GM18861 (cell line): ENCODE results near the gene CEP128.
A peak's percentile ranks its signal among the peaks of the same experiment; 100 is the strongest.

Experiments
- ATAC-seq: cut with Tn5 transposase; IDR thresholded peaks from one replicate; pipeline ENCODE4 v1.9.1; 2021; ENCODE audit not compliant: unreplicated experiment

CEP128 gene

DNA sequence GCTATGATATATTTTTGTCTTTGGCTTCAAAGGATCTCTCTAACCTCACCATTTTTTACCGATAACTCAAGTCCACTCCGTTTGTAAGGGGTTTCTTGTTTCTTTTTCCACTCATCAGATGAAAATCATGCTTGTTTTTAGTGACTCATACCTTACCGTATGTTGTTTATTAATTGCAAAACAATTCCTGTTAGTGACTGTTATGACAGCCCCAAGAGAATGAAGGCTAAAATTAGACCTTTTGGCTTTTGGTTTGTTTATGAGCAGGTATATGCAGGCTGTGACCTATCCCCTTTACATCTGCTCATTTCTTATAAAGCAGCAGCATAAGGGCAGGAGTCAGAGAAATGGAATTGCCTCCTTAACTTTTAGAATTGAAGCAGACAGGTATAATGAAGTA, 319.8 kb downstream of the CEP128 start:
- peak; percentile 91 for ATAC-seq

DNA sequence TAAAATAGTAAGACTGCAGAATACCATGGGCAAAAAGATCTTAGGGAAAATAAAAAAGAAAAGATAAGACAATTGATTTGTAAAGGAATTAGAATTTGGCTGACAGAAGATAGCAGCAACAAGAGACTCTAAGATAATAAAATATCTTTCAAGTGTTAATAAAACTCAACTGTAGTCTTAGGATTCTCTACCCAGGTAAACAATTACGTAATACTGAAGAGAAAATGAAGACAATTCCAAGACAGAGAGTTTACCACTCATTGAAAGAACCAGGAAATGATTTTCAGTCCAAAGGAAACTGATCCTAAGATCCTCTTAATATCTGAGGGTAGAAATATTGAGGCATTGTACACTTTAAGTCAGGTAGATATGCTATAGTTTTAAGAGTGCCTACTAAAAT, 321.1 kb downstream of the CEP128 start:
- no peak for ATAC-seq

DNA sequence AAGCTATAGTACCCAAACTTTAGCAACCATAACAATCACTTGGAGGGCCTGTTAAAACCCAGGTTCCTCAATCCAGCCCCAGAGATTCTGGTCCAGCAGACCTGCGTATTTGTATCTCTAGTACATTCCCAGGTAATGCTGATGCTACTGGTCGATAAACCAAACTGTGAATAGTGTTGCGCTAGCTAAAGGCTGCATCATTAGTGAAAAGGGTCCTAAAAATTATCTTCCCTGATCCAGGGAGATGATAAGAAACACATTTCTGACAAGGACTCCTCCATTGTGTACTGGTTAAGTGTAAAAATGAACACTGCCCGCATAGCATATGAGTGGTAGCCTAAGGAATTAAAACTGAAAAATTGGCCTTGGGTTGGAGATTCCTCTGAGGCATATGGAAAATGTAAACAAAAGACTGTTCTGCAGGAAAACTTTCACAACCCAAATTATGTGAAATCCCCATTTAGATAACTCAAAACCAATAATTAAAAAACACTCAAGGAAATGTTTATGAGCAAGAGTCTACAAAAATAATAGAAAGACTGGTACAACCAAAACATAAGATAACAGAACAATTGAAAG, 322.7 kb downstream of the CEP128 start:
- no peak for ATAC-seq

DNA sequence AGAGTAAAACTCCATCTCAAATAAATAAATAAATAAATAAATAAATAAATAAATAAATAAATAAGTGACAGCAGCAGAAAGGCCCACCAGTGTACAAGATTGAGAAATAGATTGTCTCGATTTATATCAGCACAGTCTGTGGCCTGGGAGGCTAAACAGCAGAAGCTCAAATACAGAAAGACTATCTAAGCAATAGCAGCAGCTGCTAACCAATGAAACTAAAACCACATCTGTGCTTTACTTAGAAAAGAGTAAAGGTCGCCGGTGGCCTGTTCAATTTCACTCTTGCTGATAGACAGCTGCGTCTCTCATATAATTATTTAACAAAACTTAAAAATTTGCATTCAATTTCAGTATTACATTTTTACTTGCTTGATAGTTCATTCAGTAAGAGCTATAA, 325.7 kb downstream of the CEP128 start:
- peak; percentile 97 for ATAC-seq

DNA sequence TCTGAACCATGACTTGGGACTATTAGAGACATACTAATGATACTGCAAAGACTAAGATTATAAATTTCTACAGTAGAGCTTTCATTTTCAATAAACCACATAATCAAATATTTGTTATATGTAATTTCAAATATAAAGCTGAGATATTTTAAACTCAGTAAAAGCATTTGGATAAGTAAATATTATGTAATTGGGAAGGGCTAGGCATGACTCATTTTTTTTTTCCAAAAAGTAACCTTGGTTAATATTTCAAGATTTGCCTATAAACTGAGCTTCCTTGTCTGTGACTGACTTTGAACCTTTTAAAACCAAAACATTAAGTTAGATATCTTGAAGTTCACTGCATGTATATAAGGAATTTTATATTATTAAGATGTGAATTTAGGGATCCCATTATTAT, 332.5 kb downstream of the CEP128 start:
- no peak for ATAC-seq

DNA sequence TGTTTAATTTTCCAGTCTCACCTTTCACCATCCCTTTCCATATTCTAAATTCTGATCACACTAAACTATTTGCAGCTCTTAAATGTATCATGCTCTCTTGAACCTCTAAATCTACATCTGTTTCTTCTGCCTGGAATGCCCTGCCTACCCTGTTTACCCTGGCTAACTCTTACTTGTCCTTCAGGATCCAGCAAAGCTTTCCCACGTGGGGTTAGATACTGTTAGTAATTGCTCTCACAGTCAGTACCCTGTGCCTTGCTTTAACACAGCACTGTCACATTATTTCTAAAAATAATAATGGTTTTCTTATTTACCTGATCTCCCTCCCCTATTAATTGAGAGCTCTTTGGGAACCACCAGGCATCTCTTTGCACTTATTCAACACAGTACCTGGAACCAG, 333.0 kb downstream of the CEP128 start:
- no peak for ATAC-seq

DNA sequence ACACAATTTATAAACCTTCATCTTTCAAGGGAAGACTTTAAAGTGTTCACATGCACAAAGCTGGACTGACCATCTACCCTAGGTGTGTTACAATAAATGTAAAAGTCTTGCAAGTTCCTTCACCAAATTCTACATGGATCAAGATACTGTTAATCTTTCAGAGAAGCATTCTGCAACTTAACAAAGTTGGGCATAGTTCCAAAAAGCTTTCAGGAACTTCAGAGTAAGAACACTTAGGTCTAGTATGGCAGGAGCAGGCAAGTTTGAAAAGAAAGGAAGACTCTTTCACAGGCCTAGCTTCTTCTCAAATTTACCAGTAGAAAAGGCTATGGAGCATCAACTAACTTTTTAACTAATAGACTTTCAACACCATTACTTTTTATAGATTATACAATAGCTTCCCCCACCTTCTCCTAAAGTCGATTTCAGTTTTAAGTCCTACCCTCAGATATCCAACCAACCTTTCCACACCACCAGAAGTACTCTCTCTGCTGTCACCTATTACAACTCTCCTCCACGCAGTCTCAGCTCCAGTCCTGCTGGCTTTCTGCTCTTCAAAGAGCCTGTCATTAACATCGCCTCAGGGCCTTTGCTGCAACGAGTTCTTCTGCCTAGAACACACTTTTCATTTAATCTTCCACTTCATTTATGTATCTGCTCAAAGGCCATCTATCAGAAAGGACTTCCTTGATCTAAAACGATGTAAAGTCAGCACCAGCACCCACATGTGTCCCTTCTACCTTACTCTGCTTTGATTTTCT, 333.9 kb downstream of the CEP128 start:
- no peak for ATAC-seq

DNA sequence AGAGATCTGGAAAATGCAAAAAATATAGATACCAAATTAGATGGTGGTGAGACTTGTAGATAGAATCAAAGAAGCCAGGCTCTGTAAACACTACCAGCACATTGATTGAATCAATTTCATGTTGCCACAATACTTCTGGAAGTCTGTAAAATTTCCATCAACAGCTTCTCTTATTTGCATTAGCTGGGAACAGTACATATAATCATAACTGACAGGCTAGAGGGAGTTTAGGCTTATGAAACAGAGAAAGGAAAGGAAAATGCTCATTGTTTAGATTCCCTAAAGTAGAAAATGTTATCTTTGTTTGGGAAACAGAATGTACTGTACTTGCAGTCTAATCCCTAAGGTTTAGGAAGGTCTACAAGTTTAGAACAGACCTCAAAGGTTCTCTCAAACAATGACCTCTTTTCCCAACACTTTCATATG, 335.2 kb downstream of the CEP128 start:
- no peak for ATAC-seq

DNA sequence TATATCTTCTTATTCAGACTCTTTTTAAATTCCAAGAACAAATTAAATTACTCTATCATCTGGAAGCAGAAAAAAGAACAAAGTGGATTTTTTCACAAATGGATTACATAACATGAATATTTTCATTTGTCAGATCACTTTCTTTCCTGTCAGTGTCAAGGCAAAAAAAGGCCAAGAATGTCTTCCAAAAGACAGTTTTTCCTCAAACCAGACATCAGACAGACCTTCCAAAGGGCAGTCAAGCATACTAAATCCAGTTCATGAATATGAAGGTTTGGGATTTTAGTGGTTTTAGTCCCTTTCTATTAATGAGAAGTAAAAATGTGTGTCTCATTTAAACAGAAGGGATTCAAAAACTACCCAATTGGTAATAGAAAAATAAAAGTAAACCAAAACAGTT, 336.0 kb downstream of the CEP128 start:
- ATAC-seq: no peak

DNA sequence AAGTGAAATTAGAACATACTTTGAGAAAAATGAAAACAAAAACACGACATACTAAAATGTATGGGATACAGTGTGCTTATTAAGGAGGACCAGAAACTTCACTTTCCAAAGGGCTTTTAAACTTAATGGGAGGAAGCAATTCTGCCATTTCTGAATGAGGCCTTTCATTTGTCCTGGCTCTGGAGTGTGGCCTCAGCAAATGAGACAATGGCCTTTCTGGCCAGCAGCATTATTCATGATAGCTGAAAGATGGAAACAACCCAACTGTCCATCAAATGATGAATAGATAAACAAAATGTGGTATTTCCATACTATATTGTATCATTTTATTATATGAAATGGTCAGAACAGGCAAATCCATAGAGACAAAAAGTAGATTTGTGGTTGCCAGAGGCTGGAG, 338.6 kb downstream of the CEP128 start:
- no peak for ATAC-seq

DNA sequence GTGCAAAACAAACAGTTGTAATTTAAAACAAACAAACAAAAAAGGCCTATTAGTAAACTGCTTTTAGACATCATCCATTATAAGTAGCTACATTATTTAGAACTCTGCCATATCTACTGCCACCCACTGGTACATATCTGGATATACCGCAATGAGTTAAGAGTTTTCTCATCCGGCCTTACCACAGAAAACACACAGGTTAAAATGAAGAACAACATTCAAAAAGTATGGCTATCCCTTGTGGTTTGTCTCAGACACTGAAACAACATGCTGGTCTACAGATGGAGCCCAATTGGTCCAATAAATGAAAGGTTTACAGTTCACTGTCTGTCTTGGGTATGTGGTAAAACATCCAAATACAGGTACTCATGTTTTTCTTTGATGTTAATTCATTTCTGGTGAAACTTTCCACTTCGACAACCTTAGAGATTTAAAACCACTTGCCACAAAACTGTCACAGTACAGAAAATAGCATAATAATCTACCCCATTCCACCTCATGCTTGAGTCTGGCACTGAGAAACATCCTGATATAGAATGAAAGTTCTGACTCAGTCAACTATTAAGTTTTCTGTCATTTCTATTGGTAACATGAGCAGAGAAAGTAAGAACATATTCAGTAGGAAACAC, 354.3 kb downstream of the CEP128 start:
- ATAC-seq: peak; percentile 95

DNA sequence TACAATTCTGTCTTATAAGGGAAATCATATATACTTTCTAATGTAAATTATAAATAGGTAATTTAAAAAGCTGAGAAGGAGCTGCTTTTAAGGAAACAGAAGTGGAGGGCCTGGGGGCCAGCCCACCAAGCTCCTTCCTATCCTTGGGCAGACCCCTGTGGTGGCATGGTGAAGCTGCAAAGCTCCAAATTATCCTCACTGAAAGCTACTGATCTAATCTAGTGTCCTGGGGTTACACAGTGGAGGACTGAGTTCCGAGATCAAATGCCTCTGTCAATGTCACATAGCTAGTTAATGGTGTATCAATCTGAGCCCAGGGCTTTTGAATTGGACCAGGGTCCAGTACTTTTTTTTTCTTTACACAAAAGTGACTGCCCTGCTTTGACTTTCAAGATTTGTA, 355.4 kb downstream of the CEP128 start:
- ATAC-seq: no peak

DNA sequence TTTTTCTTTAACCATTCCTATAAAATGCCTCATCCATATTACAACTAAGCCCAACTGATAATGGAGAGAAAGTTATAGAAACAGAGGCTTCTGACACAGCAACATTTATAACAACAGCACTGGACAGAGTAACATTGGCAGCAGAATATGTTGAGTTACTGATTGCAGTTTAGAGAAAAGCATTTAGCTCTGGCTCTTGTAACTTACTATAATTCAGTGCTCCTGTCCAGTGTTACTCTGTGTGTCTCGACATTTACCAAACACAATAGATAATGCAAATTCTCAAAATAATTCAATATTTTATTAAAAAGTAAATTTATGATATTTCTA, 356.1 kb downstream of the CEP128 start:
- ATAC-seq: no peak

DNA sequence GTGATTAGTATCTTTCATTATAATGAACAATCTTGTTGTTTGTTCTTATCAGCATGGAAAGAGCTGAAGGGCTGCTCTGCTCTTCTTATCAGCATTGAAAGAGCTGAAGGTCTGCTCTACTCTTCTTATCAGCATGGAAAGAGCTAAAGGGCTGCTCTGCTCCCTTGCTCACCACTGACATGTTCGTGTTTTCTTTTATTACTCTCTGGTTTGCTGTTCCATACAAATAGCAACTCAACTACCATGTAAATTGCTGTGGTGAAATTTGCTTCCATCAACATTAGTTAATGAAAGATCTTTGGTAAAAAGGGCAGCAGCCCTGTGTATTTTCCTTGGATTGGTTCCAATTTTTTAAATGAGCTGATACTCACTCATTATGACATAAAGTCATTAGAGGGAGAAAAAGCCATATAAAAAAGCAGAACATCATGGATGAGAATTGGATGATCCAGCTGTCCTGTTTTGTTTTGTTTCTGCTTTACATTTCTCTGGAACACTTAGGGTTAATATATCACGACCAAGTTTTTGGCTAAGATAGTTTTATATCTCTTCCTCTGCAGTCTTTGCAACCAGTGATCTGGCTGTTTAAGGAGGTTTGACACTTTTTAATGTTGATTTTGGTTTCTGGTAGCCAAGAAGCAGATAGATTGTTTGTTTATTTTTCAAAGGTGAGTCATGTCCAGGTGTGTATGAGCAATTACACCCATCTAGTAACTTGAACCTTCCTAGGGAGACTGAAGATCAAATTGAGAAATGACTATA, 356.6 kb downstream of the CEP128 start:
- no peak for ATAC-seq

DNA sequence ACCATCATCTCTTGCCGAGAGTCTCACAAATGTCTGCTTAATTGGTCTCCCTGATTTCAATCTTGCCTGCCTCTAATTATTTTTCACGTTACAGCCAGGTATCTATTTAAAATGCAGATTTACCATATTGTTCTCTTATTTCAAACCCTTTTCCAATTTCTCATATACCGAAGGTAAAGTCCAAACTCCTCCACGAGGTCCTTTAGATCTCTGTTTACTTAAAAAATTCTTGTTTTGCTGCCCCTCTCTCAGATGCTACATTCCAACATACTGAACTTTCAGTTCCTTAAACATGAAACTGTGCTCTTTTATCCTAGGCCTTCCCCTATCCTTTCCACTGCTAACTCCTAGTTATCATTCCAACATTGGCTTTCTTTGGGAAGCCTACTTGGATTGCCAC, 363.9 kb downstream of the CEP128 start:
- ATAC-seq: no peak

DNA sequence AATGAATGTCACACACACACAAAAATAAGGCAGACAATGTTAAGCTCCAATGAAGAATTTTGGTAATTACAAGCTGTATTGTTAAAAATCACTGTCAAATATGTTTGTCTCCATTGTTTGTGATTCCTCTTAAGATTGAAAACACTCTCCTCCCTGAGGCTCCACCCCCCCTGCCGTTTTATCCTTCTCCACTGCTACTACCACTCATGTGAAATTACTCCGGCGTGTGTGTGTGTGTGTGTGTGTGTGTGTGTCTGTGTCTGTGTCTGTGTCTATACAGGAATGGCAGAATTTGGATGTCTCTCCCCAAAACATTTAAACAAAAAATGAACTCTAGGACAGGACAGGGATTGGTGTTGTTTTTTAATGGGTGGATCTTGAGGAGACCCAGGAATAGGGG, 365.1 kb downstream of the CEP128 start:
- no peak for ATAC-seq

DNA sequence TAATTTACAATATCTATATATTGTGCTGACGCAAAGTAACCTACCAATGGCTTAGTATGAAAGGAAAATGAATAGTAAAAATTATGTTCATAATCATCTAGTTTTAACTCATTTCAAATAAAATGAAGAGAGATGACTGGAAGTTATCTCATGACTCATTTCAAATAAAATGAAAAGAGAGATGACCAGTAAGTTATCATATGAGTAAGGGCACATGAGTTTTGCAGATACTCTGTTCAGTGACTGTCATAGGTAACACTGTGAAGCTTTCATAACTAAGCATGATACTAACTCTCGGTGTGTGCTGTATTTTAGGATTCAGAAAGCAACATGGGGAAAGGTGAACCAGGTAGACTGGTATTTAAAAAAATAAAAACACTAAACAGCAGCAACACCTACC, 365.8 kb downstream of the CEP128 start:
- no peak for ATAC-seq

DNA sequence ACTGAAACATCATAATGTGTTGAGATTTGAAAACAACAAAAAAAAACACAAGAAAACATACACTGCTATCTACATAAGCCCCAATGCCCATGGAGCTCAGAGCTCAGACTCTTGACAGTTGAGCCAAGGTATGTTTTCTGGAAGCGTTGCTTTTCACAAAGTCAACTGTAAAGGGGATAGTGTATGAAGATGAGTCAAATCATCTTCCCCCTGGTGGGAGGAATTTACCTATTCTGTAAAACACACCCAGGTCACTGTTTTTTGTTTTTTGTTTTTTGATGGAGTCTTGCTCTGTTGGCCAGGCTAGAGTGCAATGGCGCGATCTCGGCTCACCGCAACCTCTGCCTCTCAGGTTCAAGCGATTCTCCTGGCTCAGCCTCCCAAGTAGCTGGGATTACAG, 368.9 kb downstream of the CEP128 start:
- ATAC-seq: no peak

DNA sequence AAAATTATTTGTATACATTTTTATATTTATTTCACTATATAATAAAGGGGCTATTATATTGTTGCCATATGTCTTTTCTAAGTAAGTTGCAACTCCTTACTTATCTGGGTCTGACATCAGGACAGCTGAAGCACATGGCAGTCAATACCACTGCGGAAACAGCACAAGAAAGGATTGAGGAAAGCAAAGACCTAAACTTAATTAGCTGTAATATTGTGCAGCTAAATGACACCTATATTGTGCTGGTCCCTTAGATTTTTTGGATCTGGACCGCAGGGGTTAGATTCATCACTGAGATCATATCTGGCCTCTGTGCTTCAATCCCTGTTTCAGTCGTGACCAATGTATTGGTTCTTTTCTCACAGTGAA, 370.6 kb downstream of the CEP128 start:
- no peak for ATAC-seq

DNA sequence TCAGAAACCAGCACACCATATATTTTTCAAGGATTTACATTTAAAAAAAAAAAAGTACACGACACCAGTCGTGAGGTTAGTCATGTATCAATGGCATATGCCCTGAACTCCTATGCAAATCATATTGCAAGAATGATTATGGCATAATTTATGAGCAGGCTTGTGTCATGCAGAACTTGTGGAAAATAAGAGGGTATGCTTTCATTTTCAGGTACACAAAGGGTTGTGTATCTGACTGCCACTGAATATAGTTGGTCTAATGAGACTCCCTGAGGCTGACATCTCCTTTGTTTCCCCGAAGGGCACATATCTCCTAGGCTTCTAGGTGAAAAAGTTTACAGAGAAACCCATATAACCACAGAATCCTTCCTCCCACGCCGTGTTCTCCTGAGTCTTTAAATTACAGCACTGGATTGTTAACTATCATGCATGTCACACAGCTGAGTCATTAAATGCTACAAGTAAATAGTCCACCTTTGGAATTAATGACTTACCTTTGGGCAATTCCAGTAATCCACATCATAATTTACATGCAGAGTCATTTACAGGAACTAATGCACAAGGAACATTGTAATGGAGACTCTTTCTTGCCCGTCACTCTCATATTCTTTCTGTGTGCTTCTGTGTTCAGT, 373.5 kb downstream of the CEP128 start:
- no peak for ATAC-seq

DNA sequence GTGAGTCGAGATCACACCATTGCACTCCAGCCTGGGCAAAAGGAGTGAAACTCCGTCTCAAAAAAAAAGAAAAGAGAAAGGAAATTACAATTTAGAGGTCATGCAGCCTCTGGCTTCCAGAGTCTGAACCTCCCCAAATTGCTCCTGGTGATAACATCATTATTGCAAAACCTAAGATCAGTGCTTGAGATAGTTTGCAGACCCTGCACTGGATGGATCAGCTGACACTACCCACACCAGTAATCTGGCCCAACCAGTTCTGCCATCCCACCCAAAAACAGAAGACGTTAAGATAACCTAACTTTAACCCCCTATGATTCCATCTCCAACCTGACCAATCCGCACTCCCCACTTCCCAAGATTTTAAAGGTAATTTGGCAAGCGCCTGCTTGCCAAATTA, 376.5 kb downstream of the CEP128 start:
- no peak for ATAC-seq

DNA sequence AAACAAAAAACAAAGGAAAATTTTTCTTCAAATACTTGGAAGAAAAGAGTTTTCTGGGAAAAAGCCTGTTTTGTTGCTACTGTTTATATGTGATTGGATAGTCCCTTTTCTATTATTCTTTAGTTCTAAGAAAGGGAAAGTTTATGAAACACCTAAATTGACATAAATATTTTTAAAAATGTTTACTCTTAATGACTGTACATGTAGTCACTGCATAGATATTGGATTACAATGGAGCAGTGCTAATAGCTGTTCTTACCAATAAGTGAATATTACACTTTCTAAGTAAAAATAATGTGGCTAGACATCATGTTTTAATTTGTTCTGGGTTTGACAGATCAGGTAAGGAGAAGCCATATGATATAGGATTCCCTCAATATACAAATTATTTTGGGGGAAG, 377.5 kb downstream of the CEP128 start:
- no peak for ATAC-seq
